SK-N-MC (cell line): ENCODE data around the gene TMIGD2.
A peak's percentile ranks its signal among the peaks of the same experiment; 100 is the strongest.

ENCODE experiments used
- EZH2 ChIP-seq: fragments of 200-600 bp; sonication (generic); IDR thresholded peaks from one replicate; pipeline ENCODE4 v1.6.1; 2017; ENCODE audit warnings: antibody characterized with exemption
- FOXP2 ChIP-seq: optimal IDR thresholded peaks from 2 replicates; pipeline ENCODE3; 2011; ENCODE audit warnings: mild to moderate bottlenecking, moderate library complexity; ENCODE audit not compliant: insufficient read depth; ENCODE audit errors: extremely low read length, control extremely low read depth
- POLR2AphosphoS5 ChIP-seq: IDR thresholded peaks from 2 replicates; pipeline ENCODE4 v1.6.1; 2012; ENCODE audit warnings: mild to moderate bottlenecking, low read depth, low read length, borderline replicate concordance

GRCh38 chr19:4246767-4247593, 55.2 kb downstream of the TMIGD2 start, which contains the start of gene YJU2:
- TF ChIP-seq EZH2: no peak
- peak; percentile 75 for TF ChIP-seq POLR2AphosphoS5
- no peak for TF ChIP-seq FOXP2
